ENCODE data around the gene NECTIN2. TPM values are rescaled to one million over a fixed set of nuclear protein-coding genes. Genes with fewer than 3 reads are reported as not detected.
"Not testable (repeated sequence)": the region's sequence is repeated elsewhere in the genome, so short reads cannot be mapped to it uniquely, and the experiment has no call there.

The NECTIN2 gene
- total and polyA plus RNA-seq, 10 donors: 14.3 to 136 (median 98.6) TPM

DNA sequence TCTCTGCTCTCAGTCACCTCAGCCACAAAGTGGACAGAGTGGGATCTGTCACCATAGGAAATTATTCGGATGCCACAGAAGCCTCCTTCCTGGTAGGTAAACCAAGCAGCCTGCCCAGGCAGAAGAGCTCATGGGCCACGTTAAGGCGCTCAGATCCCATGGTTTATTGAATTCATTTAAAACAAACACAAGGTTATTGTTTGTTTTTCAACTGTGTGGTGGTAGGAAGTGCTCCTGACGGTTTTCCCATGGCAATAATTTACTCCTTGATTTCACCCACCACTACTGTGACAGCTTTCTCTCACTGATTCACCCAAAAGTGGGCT is 22.8 kb upstream of the NECTIN2 start:
- peaks cover 0 to 7% (median 0%) of the 10 kb centered on the region in 7 donors for H3K27me3 ChIP-seq (replicated peaks in 1 of 7)
- TF ChIP-seq, protein P1, sequence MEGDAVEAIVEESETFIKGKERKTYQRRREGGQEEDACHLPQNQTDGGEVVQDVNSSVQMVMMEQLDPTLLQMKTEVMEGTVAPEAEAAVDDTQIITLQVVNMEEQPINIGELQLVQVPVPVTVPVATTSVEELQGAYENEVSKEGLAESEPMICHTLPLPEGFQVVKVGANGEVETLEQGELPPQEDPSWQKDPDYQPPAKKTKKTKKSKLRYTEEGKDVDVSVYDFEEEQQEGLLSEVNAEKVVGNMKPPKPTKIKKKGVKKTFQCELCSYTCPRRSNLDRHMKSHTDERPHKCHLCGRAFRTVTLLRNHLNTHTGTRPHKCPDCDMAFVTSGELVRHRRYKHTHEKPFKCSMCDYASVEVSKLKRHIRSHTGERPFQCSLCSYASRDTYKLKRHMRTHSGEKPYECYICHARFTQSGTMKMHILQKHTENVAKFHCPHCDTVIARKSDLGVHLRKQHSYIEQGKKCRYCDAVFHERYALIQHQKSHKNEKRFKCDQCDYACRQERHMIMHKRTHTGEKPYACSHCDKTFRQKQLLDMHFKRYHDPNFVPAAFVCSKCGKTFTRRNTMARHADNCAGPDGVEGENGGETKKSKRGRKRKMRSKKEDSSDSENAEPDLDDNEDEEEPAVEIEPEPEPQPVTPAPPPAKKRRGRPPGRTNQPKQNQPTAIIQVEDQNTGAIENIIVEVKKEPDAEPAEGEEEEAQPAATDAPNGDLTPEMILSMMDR (IDR thresholded peaks at IDR 0.05 in 8 of 11, conservative IDR thresholded peaks at IDR 0.05 in 3 of 11): no peak
- TF ChIP-seq POLR2AphosphoS5 (IDR thresholded peaks at IDR 0.05) (no peak), POLR2A (IDR thresholded peaks at IDR 0.05) (no peak)
- peaks cover 0 to 12% (median 0%) of the 10 kb centered on the region in 6 donors for H3K36me3 ChIP-seq
- intact Hi-C loops (cut with DNase I; ENCODE audit: low total_unique reads): no loop called here
- H3K4me3 ChIP-seq: no peak overlapping the region
- no peaks in the 10 kb centered on the region for H3K9me3 ChIP-seq
- WGBS, 5 donors: 49 to 72% (median 58%) methylated on average over 4 of the region's 4 CpGs
- no peak for DNase-seq
- H3K4me1 ChIP-seq: peaks cover 0 to 28% (median 8%) of the 10 kb centered on the region in 6 donors
- H3K27ac ChIP-seq: no peak overlapping the region

DNA sequence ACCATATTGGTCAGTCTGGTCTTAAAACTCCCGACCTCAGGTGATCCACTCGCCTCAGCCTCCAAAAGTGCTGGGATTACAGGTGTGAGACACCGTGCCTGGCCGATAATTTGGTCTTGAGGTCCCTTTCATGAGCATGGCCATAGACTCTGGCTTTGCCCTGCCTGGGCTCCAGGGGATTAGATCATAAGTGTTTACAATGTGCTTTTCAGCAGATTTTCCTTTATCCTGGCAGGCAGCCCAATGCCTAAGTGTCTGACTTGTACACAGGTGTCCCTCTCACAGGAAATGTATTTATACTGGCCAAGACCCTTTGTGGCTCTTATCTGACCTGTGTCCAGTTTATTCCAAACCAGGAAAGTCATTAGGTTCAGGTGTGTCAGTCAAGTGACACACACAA is 21.3 kb upstream of the NECTIN2 start:
- H3K4me1 ChIP-seq: peaks cover 0 to 28% (median 8%) of the 10 kb centered on the region in 6 donors
- no peak overlapping the region for H3K4me3 ChIP-seq
- 75 to 87% (median 78%) methylated on average over 4 of the region's 4 CpGs for WGBS, 5 donors
- DNase-seq: no peak
- no peaks in the 10 kb centered on the region for H3K9me3 ChIP-seq
- no peak overlapping the region for H3K27ac ChIP-seq
- TF ChIP-seq, protein P1 (IDR thresholded peaks at IDR 0.05 in 8 of 11, conservative IDR thresholded peaks at IDR 0.05 in 3 of 11): no peak
- TF ChIP-seq POLR2AphosphoS5 (IDR thresholded peaks at IDR 0.05) (no peak), POLR2A (IDR thresholded peaks at IDR 0.05) (no peak)
- intact Hi-C loops (cut with DNase I; ENCODE audit: low total_unique reads): no loop called here
- peaks cover 0 to 7% (median 0%) of the 10 kb centered on the region in 7 donors for H3K27me3 ChIP-seq (replicated peaks in 1 of 7)
- H3K36me3 ChIP-seq: no peaks in the 10 kb centered on the region

DNA sequence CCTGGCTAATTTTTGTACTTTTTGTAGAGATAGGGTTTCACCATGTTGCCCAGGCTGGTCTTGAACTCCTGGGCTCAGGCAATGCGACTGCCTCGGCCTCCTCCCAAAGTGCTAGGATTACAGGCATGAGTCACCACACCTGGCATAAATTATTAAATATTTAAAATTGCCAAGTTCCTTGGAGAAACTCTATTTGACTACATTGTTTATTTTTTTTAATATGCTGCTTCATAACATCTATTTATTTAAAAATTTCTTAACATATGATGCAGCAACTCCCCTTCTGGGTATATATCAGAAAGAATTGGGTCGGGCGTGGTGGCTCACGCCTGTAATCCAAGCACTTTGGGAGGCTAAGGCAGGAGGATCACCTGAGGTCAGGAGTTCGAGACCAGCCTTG is 13.2 kb upstream of the NECTIN2 start:
- H3K36me3 ChIP-seq; intact Hi-C loops (cut with DNase I; ENCODE audit: low total_unique reads); H3K27ac ChIP-seq; DNase-seq; H3K4me3 ChIP-seq; H3K4me1 ChIP-seq; H3K9me3 ChIP-seq: not testable (repeated sequence)
- peaks cover 0 to 17% (median 0%) of the 10 kb centered on the region in 7 donors for H3K27me3 ChIP-seq (replicated peaks in 1 of 7)
- 74 to 94% (median 87%) methylated on average over 6 of the region's 6 CpGs for WGBS, 5 donors

DNA sequence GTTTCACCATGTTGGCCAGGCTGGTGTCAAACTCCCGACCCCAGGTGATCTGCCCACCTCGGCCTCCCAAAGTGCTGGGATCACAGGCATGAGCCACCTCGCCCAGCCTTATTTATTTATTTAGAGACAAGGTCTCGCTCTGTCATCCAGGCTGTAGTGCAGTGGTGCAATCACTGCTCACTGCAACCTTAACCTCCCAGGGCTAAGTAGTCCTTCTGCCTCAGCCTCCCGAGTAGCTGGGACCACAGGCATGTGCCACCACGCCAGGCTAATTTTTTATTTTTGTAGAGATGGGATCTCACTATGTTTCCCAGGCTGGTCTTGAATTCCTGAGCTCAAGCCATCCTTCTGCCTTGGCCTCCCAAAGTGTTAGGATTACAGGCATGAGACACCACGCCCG is 11.7 kb upstream of the NECTIN2 start:
- H3K9me3 ChIP-seq; DNase-seq; intact Hi-C loops (cut with DNase I; ENCODE audit: low total_unique reads); H3K36me3 ChIP-seq; H3K4me1 ChIP-seq; H3K27ac ChIP-seq; H3K4me3 ChIP-seq: not testable (repeated sequence)
- WGBS, 5 donors: 83 to 92% (median 91%) methylated on average over 8 of the region's 8 CpGs
- H3K27me3 ChIP-seq (replicated peaks in 1 of 7): peaks cover 0 to 17% (median 0%) of the 10 kb centered on the region in 7 donors

DNA sequence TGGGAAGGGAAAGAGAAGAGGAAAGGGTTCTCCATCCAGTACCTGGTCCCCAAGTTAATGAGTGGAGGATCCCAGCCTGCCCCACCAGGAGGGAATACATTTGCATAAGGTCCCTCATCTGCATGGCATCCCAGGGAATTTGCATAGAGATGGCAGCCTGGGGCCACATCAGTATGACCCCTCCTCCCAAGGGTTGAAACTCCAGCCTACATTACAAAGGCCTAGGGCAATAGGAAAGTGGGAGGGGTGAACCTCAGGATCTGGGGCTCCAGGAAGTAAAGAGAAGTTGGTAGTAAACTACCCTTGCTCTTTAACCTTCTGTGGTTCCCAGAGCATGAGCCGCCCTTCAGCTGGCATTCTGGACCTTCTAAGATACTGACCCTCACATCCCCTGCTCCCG is 6.8 kb upstream of the NECTIN2 start:
- intact Hi-C loops (cut with DNase I; ENCODE audit: low total_unique reads): no loop called here
- peaks cover 0 to 11% (median under 1%) of the 10 kb centered on the region in 6 donors for H3K4me1 ChIP-seq
- 79 to 96% (median 86%) methylated on average over 2 of the region's 2 CpGs for WGBS, 5 donors
- H3K4me3 ChIP-seq: no peak overlapping the region
- H3K27ac ChIP-seq: no peak overlapping the region
- TF ChIP-seq, protein P1 (IDR thresholded peaks at IDR 0.05 in 8 of 11, conservative IDR thresholded peaks at IDR 0.05 in 3 of 11): no peak
- TF ChIP-seq POLR2AphosphoS5 (IDR thresholded peaks at IDR 0.05) (no peak), POLR2A (IDR thresholded peaks at IDR 0.05) (no peak)
- H3K27me3 ChIP-seq (replicated peaks in 1 of 7): peaks cover 0 to 4% (median 0%) of the 10 kb centered on the region in 7 donors
- DNase-seq: no peak
- H3K36me3 ChIP-seq: no peaks in the 10 kb centered on the region
- no peaks in the 10 kb centered on the region for H3K9me3 ChIP-seq

Measured in spleen (tissue), 11 donors.